Measurements from ENCODE around the gene CDH4. TPM values are rescaled to one million over a fixed set of nuclear protein-coding genes. Genes with fewer than 3 reads are reported as not detected.

Gene CDH4
- total RNA-seq, 1 experiment from 2014 or later: 5.3 TPM

GRCh38 chr20:61477451-61477861, 225.4 kb downstream of the CDH4 start:
- CTCF ChIA-PET: interaction anchor here (1.0 to 2.0 kb wide), 2 partner anchors 8 to 37 kb away, joined by 3 to 4 read pairs; no protein-coding TSS in a partner anchor
- Mint-ChIP-seq H3K27ac (no peak overlapping the region), H3K9me3 (peaks cover 10% of the 10 kb centered on the region), H3K4me1 (peaks cover 26% of the 10 kb centered on the region), H3K27me3 (ENCODE audit: low read depth) (peaks cover 20% of the 10 kb centered on the region), H3K4me3 (no peak overlapping the region), H3K36me3 (peaks cover 10% of the 10 kb centered on the region)
- POLR2A ChIA-PET: interaction anchor here (0.9 kb wide), 1 partner anchor 40 kb away, joined by 4 read pairs; no protein-coding TSS in a partner anchor
- DNase-seq (ENCODE audit: low spot score) (no peak), ATAC-seq (no peak)
- TF ChIP-seq RORB (CRISPR knock-in tag; IDR thresholded peaks at IDR 0.05) (no peak), ZNF121 (CRISPR knock-in tag; IDR thresholded peaks at IDR 0.05) (no peak), MXD4 (CRISPR knock-in tag; IDR thresholded peaks at IDR 0.05; ENCODE audit: borderline replicate concordance) (no peak), JAZF1 (CRISPR knock-in tag; IDR thresholded peaks at IDR 0.05) (no peak), ZNF263 (CRISPR knock-in tag; IDR thresholded peaks at IDR 0.05; ENCODE audit: low read depth) (no peak), EMX1 (CRISPR knock-in tag; IDR thresholded peaks at IDR 0.05) (no peak), CREB1 (CRISPR knock-in tag; IDR thresholded peaks at IDR 0.05) (no peak), HMGA2 (CRISPR knock-in tag; IDR thresholded peaks at IDR 0.05) (no peak), ZNF512 (CRISPR knock-in tag; IDR thresholded peaks at IDR 0.05; ENCODE audit: borderline replicate concordance) (no peak), ZNF232 (CRISPR knock-in tag; IDR thresholded peaks at IDR 0.05) (no peak), USF1 (CRISPR knock-in tag; IDR thresholded peaks at IDR 0.05) (no peak), TEAD4 (CRISPR knock-in tag; IDR thresholded peaks at IDR 0.05) (no peak)

- DNase-seq (ENCODE audit: low spot score) (no peak), ATAC-seq (no peak)
- ChIA-PET CTCF (interaction anchor here (2.0 kb wide), 1 partner anchor 37 kb away, joined by 4 read pairs; no protein-coding TSS in a partner anchor), POLR2A (no interaction called here)
- H3K4me3 Mint-ChIP-seq: no peak overlapping the region
- peaks cover 10% of the 10 kb centered on the region for H3K9me3 Mint-ChIP-seq
- peaks cover 25% of the 10 kb centered on the region for H3K27me3 Mint-ChIP-seq (ENCODE audit: low read depth)
- no peak overlapping the region for H3K27ac Mint-ChIP-seq
- H3K4me1 Mint-ChIP-seq: peaks cover 26% of the 10 kb centered on the region
- H3K36me3 Mint-ChIP-seq: peaks cover 10% of the 10 kb centered on the region
- TF ChIP-seq ZNF671 (CRISPR knock-in tag; IDR thresholded peaks at IDR 0.05) (no peak), SMAD4 (CRISPR knock-in tag; IDR thresholded peaks at IDR 0.05) (no peak), TP53 (CRISPR knock-in tag; IDR thresholded peaks at IDR 0.05) (no peak), SMAD3 (CRISPR knock-in tag; IDR thresholded peaks at IDR 0.05; ENCODE audit: borderline replicate concordance) (no peak), ERG (CRISPR knock-in tag; IDR thresholded peaks at IDR 0.05) (no peak), GRHL2 (CRISPR knock-in tag; IDR thresholded peaks at IDR 0.05; ENCODE audit: insufficient replicate concordance, severe bottlenecking) (no peak), AFF4 (CRISPR knock-in tag; IDR thresholded peaks at IDR 0.05; ENCODE audit: borderline replicate concordance) (no peak), ATF1 (CRISPR knock-in tag; IDR thresholded peaks at IDR 0.05) (no peak), ZNF281 (CRISPR knock-in tag; IDR thresholded peaks at IDR 0.05) (no peak), MYBL2 (CRISPR knock-in tag; IDR thresholded peaks at IDR 0.05) (no peak), IRF2 (CRISPR knock-in tag; IDR thresholded peaks at IDR 0.05; ENCODE audit: borderline replicate concordance, low read depth) (no peak)
- TF ChIP-seq, protein P1, sequence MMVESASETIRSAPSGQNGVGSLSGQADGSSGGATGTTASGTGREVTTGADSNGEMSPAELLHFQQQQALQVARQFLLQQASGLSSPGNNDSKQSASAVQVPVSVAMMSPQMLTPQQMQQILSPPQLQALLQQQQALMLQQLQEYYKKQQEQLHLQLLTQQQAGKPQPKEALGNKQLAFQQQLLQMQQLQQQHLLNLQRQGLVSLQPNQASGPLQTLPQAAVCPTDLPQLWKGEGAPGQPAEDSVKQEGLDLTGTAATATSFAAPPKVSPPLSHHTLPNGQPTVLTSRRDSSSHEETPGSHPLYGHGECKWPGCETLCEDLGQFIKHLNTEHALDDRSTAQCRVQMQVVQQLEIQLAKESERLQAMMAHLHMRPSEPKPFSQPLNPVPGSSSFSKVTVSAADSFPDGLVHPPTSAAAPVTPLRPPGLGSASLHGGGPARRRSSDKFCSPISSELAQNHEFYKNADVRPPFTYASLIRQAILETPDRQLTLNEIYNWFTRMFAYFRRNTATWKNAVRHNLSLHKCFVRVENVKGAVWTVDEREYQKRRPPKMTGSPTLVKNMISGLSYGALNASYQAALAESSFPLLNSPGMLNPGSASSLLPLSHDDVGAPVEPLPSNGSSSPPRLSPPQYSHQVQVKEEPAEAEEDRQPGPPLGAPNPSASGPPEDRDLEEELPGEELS (CRISPR knock-in tag; IDR thresholded peaks at IDR 0.05): no peak
Measured at GRCh38 chr20:61478094-61478493, 226.0 kb downstream of the CDH4 start.
